SK-N-SH (cell line): ENCODE results near the gene MGAT4A. TPM values are rescaled to one million over a fixed set of nuclear protein-coding genes. Genes with fewer than 3 reads are reported as not detected.

Experiments
- CTCF ChIA-PET: fragments of 300-600, 350-600 bp; formaldehyde crosslinking; extraction: SDS; loops from one replicate; lab custom pipeline; 2021; lab: Yijun Ruan, JAX
- POLR2A ChIA-PET: fragments of 350-600 bp; sonication (Branson Sonifier 250); formaldehyde crosslinking; extraction: SDS; loops from one replicate; lab custom pipeline; 2020; ENCODE audit warnings: antibody characterized with exemption, inconsistent platforms; lab: Yijun Ruan, JAX
- DNase-seq: peaks from one replicate; pipeline ENCODE4 v3.0.0; 2012
- H2AFZ ChIP-seq: fragments of 200-600 bp; sonication (generic); 2 replicates; pipeline ENCODE4 v1.8.1; 2016; ENCODE audit warnings: antibody characterized with exemption, mild to moderate bottlenecking, low read depth
- H3F3A ChIP-seq: fragments of 200-600 bp; sonication (generic); replicated peaks from 2 replicates; pipeline ENCODE3; 2016; ENCODE audit warnings: antibody characterized with exemption, mild to moderate bottlenecking; ENCODE audit not compliant: insufficient read depth
- H3K27ac ChIP-seq, 2 experiments: fragments of 200-500 bp in 1 of 2; fragments of 200-600 bp in 1 of 2; sonication (Bioruptor generic) in 1 of 2; sonication (generic), shearing (Covaris generic) in 1 of 2; 2 replicates each; pipeline versions ENCODE4 v1.5.1 to v1.6.1; 2014 to 2016; ENCODE audit warnings: low read depth in 2 of 2, inconsistent platforms in 1 of 2, low read length in 1 of 2, mild to moderate bottlenecking in 1 of 2, mixed read lengths in 1 of 2
- H3K27me3 ChIP-seq: fragments of 200-600 bp; sonication (generic), shearing (Covaris generic); 2 replicates; pipeline ENCODE4 v1.6.1; 2016; ENCODE audit warnings: mixed run types; ENCODE audit not compliant: insufficient read depth
- H3K36me3 ChIP-seq, 2 experiments: fragments of 200-500 bp in 1 of 2; fragments of 200-600 bp in 1 of 2; sonication (Bioruptor generic) in 1 of 2; sonication (generic) in 1 of 2; replicated peaks in 1 of 2; 2 replicates each; pipeline versions ENCODE3 to v1.5.1; 2014 to 2016; ENCODE audit warnings: low read length in 1 of 2, mild to moderate bottlenecking in 1 of 2; ENCODE audit not compliant: insufficient read depth in 2 of 2, control insufficient read depth in 1 of 2
- H3K4me1 ChIP-seq, 2 experiments: fragments of 200-500 bp in 1 of 2; fragments of 200-600 bp in 1 of 2; sonication (Bioruptor generic) in 1 of 2; sonication (generic), shearing (Covaris generic) in 1 of 2; 2 replicates each; pipeline versions ENCODE4 v1.5.1 to v1.6.1; 2014 to 2016; ENCODE audit warnings: low read depth in 1 of 2, low read length in 1 of 2, mixed run types in 1 of 2; ENCODE audit not compliant: insufficient read depth in 2 of 2, control insufficient read depth in 1 of 2
- H3K4me2 ChIP-seq: fragments of 200-600 bp; sonication (generic), shearing (Covaris generic); 2 replicates; pipeline ENCODE4 v1.6.1; 2017; ENCODE audit warnings: mixed run types
- H3K4me3 ChIP-seq, 2 experiments: fragments of 200-500 bp in 1 of 2; fragments of 200-600 bp in 1 of 2; sonication (Bioruptor generic) in 1 of 2; sonication (generic), shearing (Covaris generic) in 1 of 2; 2 replicates each; pipeline versions ENCODE4 v1.5.1 to v1.8.1; 2014 to 2016; ENCODE audit warnings: low read depth in 2 of 2, inconsistent platforms in 1 of 2, low read length in 1 of 2, mild to moderate bottlenecking in 1 of 2, mixed read lengths in 1 of 2, moderate library complexity in 1 of 2
- H3K79me2 ChIP-seq: fragments of 200-600 bp; sonication (generic); 2 replicates; pipeline ENCODE4 v1.8.1; 2017; ENCODE audit warnings: mild to moderate bottlenecking; ENCODE audit not compliant: insufficient read depth
- H3K9ac ChIP-seq: fragments of 200-600 bp; sonication (generic); 2 replicates; pipeline ENCODE4 v1.6.1; 2017; ENCODE audit warnings: mixed run types
- H3K9me2 ChIP-seq: fragments of 200-600 bp; sonication (generic); 2 replicates; pipeline ENCODE4 v1.6.1; 2017; ENCODE audit warnings: mixed run types
- H3K9me3 ChIP-seq: fragments of 200-600 bp; sonication (generic); 2 replicates; pipeline ENCODE4 v1.6.1; 2017; ENCODE audit warnings: mixed run types, mild to moderate bottlenecking, moderate library complexity
- H4K20me1 ChIP-seq: fragments of 200-600 bp; sonication (generic); 2 replicates; pipeline ENCODE4 v1.6.1; 2017; ENCODE audit warnings: mild to moderate bottlenecking, mixed run types; ENCODE audit not compliant: insufficient read depth
- CHD2 ChIP-seq: fragments of 150-350 bp; IDR thresholded peaks from 2 replicates; pipeline ENCODE4 v1.6.1; 2018; ENCODE audit warnings: low read length; ENCODE audit not compliant: partially characterized antibody
- CTCF ChIP-seq: fragments of 200-600 bp; sonication (generic); IDR thresholded peaks from 2 replicates; pipeline ENCODE4 v1.6.1; 2017; ENCODE audit warnings: antibody characterized with exemption, mild to moderate bottlenecking, moderate library complexity
- EP300 ChIP-seq, 2 experiments: IDR thresholded peaks; 2 replicates each; pipeline versions ENCODE4 v1.4.0 to v1.6.1; 2012; ENCODE audit warnings: borderline replicate concordance in 1 of 2, low read depth in 1 of 2, low read length in 1 of 2
- EZH2phosphoT487 ChIP-seq: fragments of 200-600 bp; sonication (generic); IDR thresholded peaks from 2 replicates; pipeline ENCODE4 v1.6.1; 2017; ENCODE audit warnings: low read depth, mixed run types, mild to moderate bottlenecking, antibody characterized with exemption, moderate library complexity, borderline replicate concordance
- IRF3 ChIP-seq: fragments of 150-350 bp; IDR thresholded peaks from 2 replicates; pipeline ENCODE4 v1.6.1; 2016; ENCODE audit warnings: mild to moderate bottlenecking, low read depth, low read length
- MAX ChIP-seq: IDR thresholded peaks from 2 replicates; pipeline ENCODE4 v1.4.0; 2012; ENCODE audit warnings: low read depth
- MEF2A ChIP-seq: IDR thresholded peaks from 2 replicates; pipeline ENCODE4 v1.4.0; 2012; ENCODE audit warnings: low read depth, borderline replicate concordance
- PBX3 ChIP-seq: IDR thresholded peaks from 2 replicates; pipeline ENCODE4; 2012
- RAD21 ChIP-seq: IDR thresholded peaks from 2 replicates; pipeline ENCODE4 v1.6.1; 2012; ENCODE audit warnings: mild to moderate bottlenecking, low read length
- RCOR1 ChIP-seq: fragments of 150-350 bp; IDR thresholded peaks from 2 replicates; pipeline ENCODE4 v1.6.1; 2017; ENCODE audit warnings: antibody characterized with exemption, low read length
- RFX5 ChIP-seq: IDR thresholded peaks from 2 replicates; pipeline ENCODE4 v1.6.1; 2012; ENCODE audit warnings: mild to moderate bottlenecking, improper control_type of control experiment, low read length
- SIN3A ChIP-seq: IDR thresholded peaks from 2 replicates; pipeline ENCODE4 v1.6.1; 2012; ENCODE audit warnings: low read depth, mild to moderate bottlenecking, low read length, moderate library complexity, borderline replicate concordance
- SMC3 ChIP-seq: IDR thresholded peaks from 2 replicates; pipeline ENCODE4 v1.6.1; 2012; ENCODE audit warnings: low read depth, low read length, improper control_type of control experiment
- TAF1 ChIP-seq: IDR thresholded peaks from 2 replicates; pipeline ENCODE4 v1.6.1; 2012; ENCODE audit warnings: low read depth, mild to moderate bottlenecking, low read length, moderate library complexity, borderline replicate concordance
- TCF12 ChIP-seq: IDR thresholded peaks from 2 replicates; pipeline ENCODE4 v1.4.0; 2012
- TEAD4 ChIP-seq: IDR thresholded peaks from 2 replicates; pipeline ENCODE4 v1.4.0; 2012; ENCODE audit warnings: mild to moderate bottlenecking, borderline replicate concordance; ENCODE audit not compliant: insufficient read depth
- USF1 ChIP-seq: IDR thresholded peaks from 2 replicates; pipeline ENCODE4 v1.4.0; 2012; ENCODE audit warnings: low read depth, borderline replicate concordance
- USF2 ChIP-seq: fragments of 150-350 bp; IDR thresholded peaks from 2 replicates; pipeline ENCODE4 v1.6.1; 2017; ENCODE audit warnings: antibody characterized with exemption, low read length, low read depth, borderline replicate concordance
- WGBS: methylation state at CpG from one replicate; pipeline ENCODE4 v1.1.6; 2017; ENCODE audit warnings: low lambda C conversion rate; 5-methylcytosine and 5-hydroxymethylcytosine counted together
- polyA plus RNA-seq, 3 experiments: library from polyadenylated mRNA; depleted of rRNA; stranded (reverse); fragments of >200 nt; gene quantifications; 2 replicates each; pipeline ENCODE4 v1.2.3, GENCODE V29; 2012

MGAT4A gene
- polyA plus RNA-seq, 1 of the 3 experiments (the other 2 are of a cell fraction), result 0.07 TPM

GRCh38 chr2:98697651-98698337, 33.1 kb downstream of the MGAT4A start:
- Histone ChIP-seq H3K79me2 (no peaks in the 10 kb centered on the region), H3K27ac (no peak overlapping the region), H3K9me2 (no peaks in the 10 kb centered on the region), H4K20me1 (no peaks in the 10 kb centered on the region), H3K9ac (no peak overlapping the region), H3K9me3 (no peaks in the 10 kb centered on the region), H3K4me2 (no peak overlapping the region), H3K36me3 (no peaks in the 10 kb centered on the region), H3F3A (no peaks in the 10 kb centered on the region), H3K4me1 (peaks cover 0 to 9% of the 10 kb centered on the region in 2 experiments; a peak in 1 of 4 replicates), H2AFZ (no peak overlapping the region), H3K27me3 (no peaks in the 10 kb centered on the region), H3K4me3 (no peak overlapping the region)
- TF ChIP-seq USF2 (no peak), MAX (no peak), TCF12 (no peak), MEF2A (no peak), SIN3A (no peak), RCOR1 (no peak), PBX3 (no peak), EZH2phosphoT487 (no peak), TEAD4 (no peak), SMC3 (no peak), CTCF (no peak), TAF1 (no peak), CHD2 (no peak), IRF3 (no peak), RFX5 (no peak), EP300 (IDR thresholded peaks at IDR 0.05; ENCODE audit: borderline replicate concordance in 1 of 2, low read depth in 1 of 2, low read length in 1 of 2) (no peak), RAD21 (no peak), USF1 (no peak)
- CTCF ChIA-PET, result no interaction called here
- POLR2A ChIA-PET, result no interaction called here
- no peak for DNase-seq
- WGBS, result 44% methylated on average over 5 of the region's 5 CpGs
